ENCODE data around the gene MRPS7. TPM values are rescaled to one million over a fixed set of nuclear protein-coding genes. Genes with fewer than 3 reads are reported as not detected.

The MRPS7 gene
- total and polyA plus RNA-seq, 9 of the 15 experiments (the other 6 are each of a cell fraction or from before 2014, with no cell fraction given) = 107 to 244 (median 132) TPM

GRCh38 chr17:75271233-75271954 lies 9.7 kb downstream of the MRPS7 start (continued):
- TF ChIP-seq, protein P1, sequence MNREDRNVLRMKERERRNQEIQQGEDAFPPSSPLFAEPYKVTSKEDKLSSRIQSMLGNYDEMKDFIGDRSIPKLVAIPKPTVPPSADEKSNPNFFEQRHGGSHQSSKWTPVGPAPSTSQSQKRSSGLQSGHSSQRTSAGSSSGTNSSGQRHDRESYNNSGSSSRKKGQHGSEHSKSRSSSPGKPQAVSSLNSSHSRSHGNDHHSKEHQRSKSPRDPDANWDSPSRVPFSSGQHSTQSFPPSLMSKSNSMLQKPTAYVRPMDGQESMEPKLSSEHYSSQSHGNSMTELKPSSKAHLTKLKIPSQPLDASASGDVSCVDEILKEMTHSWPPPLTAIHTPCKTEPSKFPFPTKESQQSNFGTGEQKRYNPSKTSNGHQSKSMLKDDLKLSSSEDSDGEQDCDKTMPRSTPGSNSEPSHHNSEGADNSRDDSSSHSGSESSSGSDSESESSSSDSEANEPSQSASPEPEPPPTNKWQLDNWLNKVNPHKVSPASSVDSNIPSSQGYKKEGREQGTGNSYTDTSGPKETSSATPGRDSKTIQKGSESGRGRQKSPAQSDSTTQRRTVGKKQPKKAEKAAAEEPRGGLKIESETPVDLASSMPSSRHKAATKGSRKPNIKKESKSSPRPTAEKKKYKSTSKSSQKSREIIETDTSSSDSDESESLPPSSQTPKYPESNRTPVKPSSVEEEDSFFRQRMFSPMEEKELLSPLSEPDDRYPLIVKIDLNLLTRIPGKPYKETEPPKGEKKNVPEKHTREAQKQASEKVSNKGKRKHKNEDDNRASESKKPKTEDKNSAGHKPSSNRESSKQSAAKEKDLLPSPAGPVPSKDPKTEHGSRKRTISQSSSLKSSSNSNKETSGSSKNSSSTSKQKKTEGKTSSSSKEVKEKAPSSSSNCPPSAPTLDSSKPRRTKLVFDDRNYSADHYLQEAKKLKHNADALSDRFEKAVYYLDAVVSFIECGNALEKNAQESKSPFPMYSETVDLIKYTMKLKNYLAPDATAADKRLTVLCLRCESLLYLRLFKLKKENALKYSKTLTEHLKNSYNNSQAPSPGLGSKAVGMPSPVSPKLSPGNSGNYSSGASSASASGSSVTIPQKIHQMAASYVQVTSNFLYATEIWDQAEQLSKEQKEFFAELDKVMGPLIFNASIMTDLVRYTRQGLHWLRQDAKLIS (CRISPR knock-in tag; IDR thresholded peaks at IDR 0.05) = no peak
- TF ChIP-seq ZNF184 (CRISPR knock-in tag; IDR thresholded peaks at IDR 0.05) (no peak), WHSC1 (IDR thresholded peaks at IDR 0.05; ENCODE audit: low read length) (no peak), BACH1 (tag; IDR thresholded peaks at IDR 0.05) (no peak), SMAD2 (IDR thresholded peaks at IDR 0.05; ENCODE audit: low read depth, low read length) (no peak), ETS2 (tag; IDR thresholded peaks at IDR 0.05; ENCODE audit: borderline replicate concordance, poor library complexity, severe bottlenecking) (no peak), TCF7L2 (IDR thresholded peaks at IDR 0.05; ENCODE audit: low read depth, low read length) (no peak), CBX1 (IDR thresholded peaks at IDR 0.05; ENCODE audit: low read depth) (no peak), SMARCB1 (IDR thresholded peaks at IDR 0.05; ENCODE audit: insufficient read length, low read depth) (no peak), ZNF197 (CRISPR knock-in tag; IDR thresholded peaks at IDR 0.05; ENCODE audit: low read depth) (no peak; the same call in 1 of the 2 replicates), NFE2 (IDR thresholded peaks at IDR 0.05; ENCODE audit: low read depth) (no peak), CBFA2T2 (conservative IDR thresholded peaks at IDR 0.05) (no peak), FOXK1 (CRISPR knock-in tag; IDR thresholded peaks at IDR 0.05; ENCODE audit: borderline replicate concordance) (no peak)
- TF ChIP-seq, protein P2, sequence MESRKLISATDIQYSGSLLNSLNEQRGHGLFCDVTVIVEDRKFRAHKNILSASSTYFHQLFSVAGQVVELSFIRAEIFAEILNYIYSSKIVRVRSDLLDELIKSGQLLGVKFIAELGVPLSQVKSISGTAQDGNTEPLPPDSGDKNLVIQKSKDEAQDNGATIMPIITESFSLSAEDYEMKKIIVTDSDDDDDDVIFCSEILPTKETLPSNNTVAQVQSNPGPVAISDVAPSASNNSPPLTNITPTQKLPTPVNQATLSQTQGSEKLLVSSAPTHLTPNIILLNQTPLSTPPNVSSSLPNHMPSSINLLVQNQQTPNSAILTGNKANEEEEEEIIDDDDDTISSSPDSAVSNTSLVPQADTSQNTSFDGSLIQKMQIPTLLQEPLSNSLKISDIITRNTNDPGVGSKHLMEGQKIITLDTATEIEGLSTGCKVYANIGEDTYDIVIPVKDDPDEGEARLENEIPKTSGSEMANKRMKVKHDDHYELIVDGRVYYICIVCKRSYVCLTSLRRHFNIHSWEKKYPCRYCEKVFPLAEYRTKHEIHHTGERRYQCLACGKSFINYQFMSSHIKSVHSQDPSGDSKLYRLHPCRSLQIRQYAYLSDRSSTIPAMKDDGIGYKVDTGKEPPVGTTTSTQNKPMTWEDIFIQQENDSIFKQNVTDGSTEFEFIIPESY (CRISPR knock-in tag; IDR thresholded peaks at IDR 0.05) = peak; percentile 65; the same call in 1 of the 2 replicates
- TF ChIP-seq, protein P3, sequence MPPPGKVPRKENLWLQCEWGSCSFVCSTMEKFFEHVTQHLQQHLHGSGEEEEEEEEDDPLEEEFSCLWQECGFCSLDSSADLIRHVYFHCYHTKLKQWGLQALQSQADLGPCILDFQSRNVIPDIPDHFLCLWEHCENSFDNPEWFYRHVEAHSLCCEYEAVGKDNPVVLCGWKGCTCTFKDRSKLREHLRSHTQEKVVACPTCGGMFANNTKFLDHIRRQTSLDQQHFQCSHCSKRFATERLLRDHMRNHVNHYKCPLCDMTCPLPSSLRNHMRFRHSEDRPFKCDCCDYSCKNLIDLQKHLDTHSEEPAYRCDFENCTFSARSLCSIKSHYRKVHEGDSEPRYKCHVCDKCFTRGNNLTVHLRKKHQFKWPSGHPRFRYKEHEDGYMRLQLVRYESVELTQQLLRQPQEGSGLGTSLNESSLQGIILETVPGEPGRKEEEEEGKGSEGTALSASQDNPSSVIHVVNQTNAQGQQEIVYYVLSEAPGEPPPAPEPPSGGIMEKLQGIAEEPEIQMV (tag; conservative IDR thresholded peaks at IDR 0.05; ENCODE audit: low read depth) = no peak
- TF ChIP-seq, protein P4, sequence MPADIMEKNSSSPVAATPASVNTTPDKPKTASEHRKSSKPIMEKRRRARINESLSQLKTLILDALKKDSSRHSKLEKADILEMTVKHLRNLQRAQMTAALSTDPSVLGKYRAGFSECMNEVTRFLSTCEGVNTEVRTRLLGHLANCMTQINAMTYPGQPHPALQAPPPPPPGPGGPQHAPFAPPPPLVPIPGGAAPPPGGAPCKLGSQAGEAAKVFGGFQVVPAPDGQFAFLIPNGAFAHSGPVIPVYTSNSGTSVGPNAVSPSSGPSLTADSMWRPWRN (IDR thresholded peaks at IDR 0.05; ENCODE audit: low read depth) = no peak

All from K562 (cell line).